GM19025 (cell line): ENCODE data around the gene CRIP2.

Experiments
- ATAC-seq: cut with Tn5 transposase; IDR thresholded peaks from one replicate; pipeline ENCODE4 v1.9.1; 2021; ENCODE audit warnings: mild to moderate bottlenecking, low read depth, moderate library complexity; ENCODE audit not compliant: unreplicated experiment

CRIP2 gene

GRCh38 chr14:105519946-105520698, 45.5 kb downstream of the CRIP2 start:
- ATAC-seq: no peak

- ATAC-seq: no peak
These were observed 50.7 kb downstream of the CRIP2 start for GRCh38 chr14:105525326-105525725.

- ATAC-seq: no peak
These were observed 51.5 kb downstream of the CRIP2 start, which contains the start of gene TMEM121 for GRCh38 chr14:105525861-105526775. TMEM121 (plus strand) TSS chr14:105526583; CDS start chr14:105528835, 2,252 bp downstream.

GRCh38 chr14:105526776-105527380, 52.3 kb downstream of the CRIP2 start:
- ATAC-seq: no peak

- ATAC-seq: no peak
These were observed 52.8 kb downstream of the CRIP2 start for GRCh38 chr14:105527381-105527825.

- no peak for ATAC-seq
These were observed 53.4 kb downstream of the CRIP2 start for GRCh38 chr14:105527826-105528585.

GRCh38 chr14:105528586-105529318, 54.1 kb downstream of the CRIP2 start:
- no peak for ATAC-seq

GRCh38 chr14:105529319-105529568, 54.6 kb downstream of the CRIP2 start:
- no peak for ATAC-seq
